Breast epithelium (tissue), 4 donors: ENCODE data around the gene VCL. TPM values are rescaled to one million over a fixed set of nuclear protein-coding genes. Genes with fewer than 3 reads are reported as not detected.
"Not testable (repeated sequence)": the region's sequence is repeated elsewhere in the genome, so short reads cannot be mapped to it uniquely, and the experiment has no call there.

Experiments used
- DNase-seq, 2 donors: peaks; one replicate each; pipeline ENCODE4 v3.0.0-alpha.2; 2019; ENCODE audit warnings: low spot score in 2 of 2
- H3K27ac ChIP-seq, 2 donors: fragments of 200-600 bp; sonication (generic) in 1 of 2; one replicate each; pipeline ENCODE4 v1.5.1; 2016 to 2019; ENCODE audit warnings: mild to moderate bottlenecking in 1 of 2
- H3K27me3 ChIP-seq, 2 donors: fragments of 200-600 bp; sonication (generic) in 1 of 2; one replicate each; pipeline versions ENCODE4 v1.5.1 to v1.6.0; 2017 to 2019; ENCODE audit warnings: control low read depth in 1 of 2, mild to moderate bottlenecking in 1 of 2
- H3K36me3 ChIP-seq: fragments of 200-600 bp; one replicate; pipeline ENCODE4 v1.5.1; 2019
- H3K4me1 ChIP-seq, 2 donors: fragments of 200-600 bp; sonication (generic); one replicate each; pipeline ENCODE4 v1.5.1; 2016 to 2019; ENCODE audit warnings: control low read depth in 1 of 2
- H3K4me3 ChIP-seq, 3 donors: fragments of 200-600 bp; sonication (generic); 1 replicate in 2 of 3; 2 replicates in 1 of 3; pipeline ENCODE4 v1.5.1; 2016 to 2019; ENCODE audit warnings: mild to moderate bottlenecking in 3 of 3, moderate library complexity in 2 of 3
- H3K9me3 ChIP-seq, 2 donors: fragments of 200-600 bp; sonication (generic) in 1 of 2; one replicate each; pipeline ENCODE4 v1.5.1; 2016 to 2019; ENCODE audit warnings: control low read depth in 1 of 2
- POLR2A ChIP-seq: fragments of 450-650 bp; IDR thresholded peaks from one replicate; pipeline ENCODE4 v1.6.1; 2016; ENCODE audit warnings: antibody characterized with exemption, mild to moderate bottlenecking, moderate library complexity
- POLR2AphosphoS5 ChIP-seq, 3 donors: sonication (generic); formaldehyde crosslinking; IDR thresholded peaks; one replicate each; pipeline ENCODE4 v1.6.1; 2017; ENCODE audit warnings: antibody characterized with exemption in 3 of 3
- intact Hi-C: fragments of 100-400 bp; cut with DNase I; formaldehyde crosslinking; loops from one replicate; pipeline ENCODE4 v1.15.1; 2023; ENCODE audit warnings: low total_unique reads
- total RNA-seq, 3 donors: library from RNA; depleted of rRNA; stranded (reverse); fragments of >200 nt; gene quantifications; one replicate each; pipeline ENCODE4 v1.1.0, GENCODE V29; 2016
- TF ChIP-seq, protein P1 (sequence below), 3 donors: fragments of 450-650 bp; IDR thresholded peaks; one replicate each; pipeline ENCODE4 v1.5.1; 2016 to 2017; ENCODE audit warnings: antibody characterized with exemption in 3 of 3, mild to moderate bottlenecking in 3 of 3, moderate library complexity in 3 of 3

Gene VCL
- total RNA-seq, 3 donors from 2014 or later = 73.1 to 95.0 (median 77.6) TPM

DNA sequence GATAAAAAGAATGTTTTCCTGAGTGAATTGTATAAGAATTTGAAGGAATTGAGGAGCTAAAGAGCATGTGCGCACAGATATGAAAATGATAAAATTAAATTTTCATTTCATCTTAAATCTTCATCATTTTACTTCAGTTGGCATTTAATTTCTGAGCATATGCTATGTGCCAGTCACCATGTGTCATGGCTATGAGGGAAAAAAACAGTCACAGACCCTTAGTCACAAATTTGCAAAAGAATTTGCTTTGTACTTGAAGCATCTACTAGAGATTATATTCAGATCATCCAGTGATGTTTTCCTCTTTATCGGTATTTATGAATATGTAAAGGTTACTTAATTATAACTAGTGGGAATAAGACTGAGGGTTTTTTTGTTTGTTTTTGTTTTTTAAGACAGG, 29.8 kb downstream of the VCL start:
- no peak for DNase-seq
- intact Hi-C loops = no loop called here
- H3K4me3 ChIP-seq = no peak overlapping the region
- H3K4me1 ChIP-seq = no peaks in the 10 kb centered on the region
- H3K27ac ChIP-seq = no peak overlapping the region
- TF ChIP-seq, protein P1, sequence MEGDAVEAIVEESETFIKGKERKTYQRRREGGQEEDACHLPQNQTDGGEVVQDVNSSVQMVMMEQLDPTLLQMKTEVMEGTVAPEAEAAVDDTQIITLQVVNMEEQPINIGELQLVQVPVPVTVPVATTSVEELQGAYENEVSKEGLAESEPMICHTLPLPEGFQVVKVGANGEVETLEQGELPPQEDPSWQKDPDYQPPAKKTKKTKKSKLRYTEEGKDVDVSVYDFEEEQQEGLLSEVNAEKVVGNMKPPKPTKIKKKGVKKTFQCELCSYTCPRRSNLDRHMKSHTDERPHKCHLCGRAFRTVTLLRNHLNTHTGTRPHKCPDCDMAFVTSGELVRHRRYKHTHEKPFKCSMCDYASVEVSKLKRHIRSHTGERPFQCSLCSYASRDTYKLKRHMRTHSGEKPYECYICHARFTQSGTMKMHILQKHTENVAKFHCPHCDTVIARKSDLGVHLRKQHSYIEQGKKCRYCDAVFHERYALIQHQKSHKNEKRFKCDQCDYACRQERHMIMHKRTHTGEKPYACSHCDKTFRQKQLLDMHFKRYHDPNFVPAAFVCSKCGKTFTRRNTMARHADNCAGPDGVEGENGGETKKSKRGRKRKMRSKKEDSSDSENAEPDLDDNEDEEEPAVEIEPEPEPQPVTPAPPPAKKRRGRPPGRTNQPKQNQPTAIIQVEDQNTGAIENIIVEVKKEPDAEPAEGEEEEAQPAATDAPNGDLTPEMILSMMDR (IDR thresholded peaks at IDR 0.05) = no peak
- TF ChIP-seq POLR2AphosphoS5 (IDR thresholded peaks at IDR 0.05) (no peak), POLR2A (no peak)
- no peaks in the 10 kb centered on the region for H3K27me3 ChIP-seq
- no peaks in the 10 kb centered on the region for H3K9me3 ChIP-seq
- H3K36me3 ChIP-seq = no peaks in the 10 kb centered on the region

DNA sequence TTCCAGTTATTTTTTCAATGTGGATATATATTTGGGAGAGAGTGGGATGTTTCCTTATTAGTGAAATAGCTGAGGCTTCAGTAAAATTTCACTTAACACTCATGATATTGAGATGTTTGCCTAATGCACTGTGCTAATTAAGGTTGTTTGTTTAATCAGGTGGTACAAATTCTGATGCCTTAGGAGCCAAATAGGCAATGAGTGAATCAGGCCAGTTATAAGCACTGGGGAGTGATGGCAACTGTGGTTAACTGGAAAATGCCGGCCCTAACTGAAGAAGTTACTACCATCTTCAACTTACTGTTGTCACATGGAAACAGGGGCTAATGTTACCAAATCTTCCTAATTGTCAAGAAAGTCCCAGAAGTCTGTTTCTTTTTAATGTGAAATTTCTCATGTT, 32.0 kb downstream of the VCL start:
- H3K36me3 ChIP-seq = no peaks in the 10 kb centered on the region
- H3K4me1 ChIP-seq = no peaks in the 10 kb centered on the region
- intact Hi-C loops = no loop called here

DNA sequence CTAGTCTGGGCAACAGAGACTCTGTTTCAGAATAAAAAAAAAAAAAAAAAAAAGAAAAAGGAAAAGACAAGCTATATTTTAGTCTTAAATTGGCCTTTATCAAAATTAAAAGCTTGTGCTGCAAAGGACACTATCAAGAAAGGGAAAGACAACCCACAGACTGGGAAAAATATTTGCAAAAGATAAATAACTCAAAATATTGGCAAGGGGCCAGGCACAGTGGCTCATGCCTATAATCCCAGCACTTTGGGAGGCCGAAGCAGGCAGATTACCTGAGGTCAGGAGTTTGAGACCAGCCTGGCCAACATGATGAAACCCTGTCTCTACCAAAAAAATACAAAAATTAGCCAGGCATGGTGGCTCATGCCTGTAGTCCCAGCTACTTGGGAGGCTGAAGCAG, 34.3 kb downstream of the VCL start:
- H3K27ac ChIP-seq, H3K27me3 ChIP-seq, H3K36me3 ChIP-seq, intact Hi-C loops, H3K4me3 ChIP-seq, DNase-seq, H3K9me3 ChIP-seq, H3K4me1 ChIP-seq: not testable (repeated sequence)

More for the DNA sequence above, 32.0 kb downstream of the VCL start:
- H3K27ac ChIP-seq = no peak overlapping the region
- no peaks in the 10 kb centered on the region for H3K9me3 ChIP-seq
- TF ChIP-seq POLR2AphosphoS5 (IDR thresholded peaks at IDR 0.05) = no peak
- TF ChIP-seq, protein P1 (IDR thresholded peaks at IDR 0.05) = no peak
- TF ChIP-seq POLR2A = no peak
- H3K27me3 ChIP-seq = no peaks in the 10 kb centered on the region
- no peak for DNase-seq
- no peak overlapping the region for H3K4me3 ChIP-seq

- no peak for DNase-seq
- no peaks in the 10 kb centered on the region for H3K36me3 ChIP-seq
- H3K4me3 ChIP-seq = no peak overlapping the region
- no peaks in the 10 kb centered on the region for H3K4me1 ChIP-seq
- no peak overlapping the region for H3K27ac ChIP-seq
- TF ChIP-seq POLR2AphosphoS5 (IDR thresholded peaks at IDR 0.05) (no peak), POLR2A (no peak)
- TF ChIP-seq, protein P1 (IDR thresholded peaks at IDR 0.05) = no peak
- H3K27me3 ChIP-seq = no peaks in the 10 kb centered on the region
- H3K9me3 ChIP-seq = no peaks in the 10 kb centered on the region
- intact Hi-C loops = no loop called here
Measured at GRCh38 chr10:74032900-74033655, 35.2 kb downstream of the VCL start.

GRCh38 chr10:74033702-74034101, 35.8 kb downstream of the VCL start:
- H3K27ac ChIP-seq = no peak overlapping the region
- no peaks in the 10 kb centered on the region for H3K9me3 ChIP-seq
- intact Hi-C loops = no loop called here
- H3K4me3 ChIP-seq = no peak overlapping the region
- TF ChIP-seq, protein P1 (IDR thresholded peaks at IDR 0.05) = no peak
- TF ChIP-seq POLR2A (no peak), POLR2AphosphoS5 (IDR thresholded peaks at IDR 0.05) (no peak)
- no peak for DNase-seq
- no peaks in the 10 kb centered on the region for H3K4me1 ChIP-seq
- no peaks in the 10 kb centered on the region for H3K36me3 ChIP-seq
- H3K27me3 ChIP-seq = no peaks in the 10 kb centered on the region
